ENCODE results near the gene STK39.
"Not testable (repeated sequence)": the region's sequence is repeated elsewhere in the genome, so short reads cannot be mapped to it uniquely, and the experiment has no call there.

The STK39 gene

DNA sequence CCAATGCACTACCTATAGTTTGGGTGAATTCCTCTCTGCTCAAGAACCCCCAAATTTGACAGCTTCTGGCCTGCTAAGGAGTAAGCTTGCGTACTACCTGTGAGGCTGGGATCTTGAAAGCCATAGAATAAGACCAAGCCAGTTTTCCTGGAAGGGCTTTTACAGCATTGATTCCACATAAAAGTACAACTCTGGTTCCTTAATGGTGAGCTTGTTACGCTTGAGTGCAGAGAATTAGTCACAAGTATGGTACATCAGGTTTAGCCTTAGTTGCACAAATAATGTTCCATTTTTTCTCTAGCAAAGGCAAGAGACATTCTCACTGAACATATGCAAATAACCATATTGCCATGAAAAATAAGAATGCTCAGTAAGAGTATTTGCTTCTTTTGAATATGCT is 39.1 kb upstream of the STK39 start:
- no peak overlapping the region for H3K4me3 ChIP-seq (ENCODE audit: low read depth, low read length)
- CTCF ChIA-PET, result interaction anchor here (0.5 kb wide), 1 partner anchor 152 kb away, joined by 3 read pairs; no protein-coding TSS in a partner anchor
- no peak for DNase-seq (ENCODE audit: low read depth, low spot score)
- POLR2A ChIA-PET, result no interaction called here
- TF ChIP-seq, protein P1, sequence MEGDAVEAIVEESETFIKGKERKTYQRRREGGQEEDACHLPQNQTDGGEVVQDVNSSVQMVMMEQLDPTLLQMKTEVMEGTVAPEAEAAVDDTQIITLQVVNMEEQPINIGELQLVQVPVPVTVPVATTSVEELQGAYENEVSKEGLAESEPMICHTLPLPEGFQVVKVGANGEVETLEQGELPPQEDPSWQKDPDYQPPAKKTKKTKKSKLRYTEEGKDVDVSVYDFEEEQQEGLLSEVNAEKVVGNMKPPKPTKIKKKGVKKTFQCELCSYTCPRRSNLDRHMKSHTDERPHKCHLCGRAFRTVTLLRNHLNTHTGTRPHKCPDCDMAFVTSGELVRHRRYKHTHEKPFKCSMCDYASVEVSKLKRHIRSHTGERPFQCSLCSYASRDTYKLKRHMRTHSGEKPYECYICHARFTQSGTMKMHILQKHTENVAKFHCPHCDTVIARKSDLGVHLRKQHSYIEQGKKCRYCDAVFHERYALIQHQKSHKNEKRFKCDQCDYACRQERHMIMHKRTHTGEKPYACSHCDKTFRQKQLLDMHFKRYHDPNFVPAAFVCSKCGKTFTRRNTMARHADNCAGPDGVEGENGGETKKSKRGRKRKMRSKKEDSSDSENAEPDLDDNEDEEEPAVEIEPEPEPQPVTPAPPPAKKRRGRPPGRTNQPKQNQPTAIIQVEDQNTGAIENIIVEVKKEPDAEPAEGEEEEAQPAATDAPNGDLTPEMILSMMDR (IDR thresholded peaks at IDR 0.05; ENCODE audit: insufficient read depth, low read length, missing control alignments), result no peak

DNA sequence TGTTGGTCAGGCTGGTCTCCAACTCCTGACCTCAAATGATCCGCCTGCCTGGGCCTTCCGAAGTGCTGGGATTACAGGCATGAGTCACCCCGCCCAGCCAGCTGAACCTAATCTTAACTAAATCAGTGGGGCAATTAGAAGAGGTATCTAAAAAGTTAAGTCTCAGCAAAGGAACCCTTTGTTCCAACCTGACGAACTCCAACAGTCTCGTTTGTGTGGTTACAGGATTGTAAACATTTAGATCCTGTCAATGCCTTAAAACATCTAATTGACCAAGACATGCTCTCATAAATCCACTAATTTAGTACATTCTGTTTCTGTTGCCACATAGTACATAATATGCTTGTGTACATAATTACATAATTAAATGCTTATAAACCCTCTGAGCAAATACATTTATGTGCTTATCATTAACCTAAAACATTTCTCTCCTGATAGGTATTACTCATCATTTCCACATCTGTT is 31.1 kb upstream of the STK39 start:
- DNase-seq (ENCODE audit: low read depth, low spot score), result no peak
- H3K4me3 ChIP-seq (ENCODE audit: low read depth, low read length), result no peak overlapping the region
- ChIA-PET CTCF (no interaction called here), POLR2A (no interaction called here)
- TF ChIP-seq, protein P1 (IDR thresholded peaks at IDR 0.05; ENCODE audit: insufficient read depth, low read length, missing control alignments), result no peak

DNA sequence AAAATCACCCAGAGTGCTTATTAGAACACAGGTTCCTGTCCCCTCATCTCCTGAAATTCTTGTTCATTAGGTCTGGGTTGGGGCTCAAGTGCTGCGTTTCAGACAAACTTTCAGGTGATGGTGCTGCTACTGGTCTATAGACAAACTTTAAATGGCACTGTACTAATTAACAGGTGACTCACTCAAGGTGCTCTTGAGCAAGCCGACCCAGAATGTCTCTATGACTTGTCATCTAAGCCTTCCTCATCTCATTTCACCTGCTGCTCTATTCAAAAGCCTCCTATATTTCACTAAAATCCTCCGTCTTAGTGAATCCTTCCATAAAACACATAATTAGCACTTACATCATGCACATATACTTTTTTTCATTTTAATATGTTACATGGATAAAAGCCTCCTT is 29.9 kb upstream of the STK39 start:
- CTCF ChIA-PET, result no interaction called here
- TF ChIP-seq, protein P1 (IDR thresholded peaks at IDR 0.05; ENCODE audit: insufficient read depth, low read length, missing control alignments), result no peak
- no peak overlapping the region for H3K4me3 ChIP-seq (ENCODE audit: low read depth, low read length)
- no peak for DNase-seq (ENCODE audit: low read depth, low spot score)
- POLR2A ChIA-PET, result no interaction called here

GRCh38 chr2:168272225-168272624 is 24.8 kb upstream of the STK39 start:
- CTCF ChIA-PET, result interaction anchor here (1.0 kb wide), 1 partner anchor 75 kb away, joined by 3 read pairs; no protein-coding TSS in a partner anchor
- DNase-seq (ENCODE audit: low read depth, low spot score), result no peak
- TF ChIP-seq, protein P1 (IDR thresholded peaks at IDR 0.05; ENCODE audit: insufficient read depth, low read length, missing control alignments), result no peak
- POLR2A ChIA-PET, result no interaction called here
- no peak overlapping the region for H3K4me3 ChIP-seq (ENCODE audit: low read depth, low read length)

DNA sequence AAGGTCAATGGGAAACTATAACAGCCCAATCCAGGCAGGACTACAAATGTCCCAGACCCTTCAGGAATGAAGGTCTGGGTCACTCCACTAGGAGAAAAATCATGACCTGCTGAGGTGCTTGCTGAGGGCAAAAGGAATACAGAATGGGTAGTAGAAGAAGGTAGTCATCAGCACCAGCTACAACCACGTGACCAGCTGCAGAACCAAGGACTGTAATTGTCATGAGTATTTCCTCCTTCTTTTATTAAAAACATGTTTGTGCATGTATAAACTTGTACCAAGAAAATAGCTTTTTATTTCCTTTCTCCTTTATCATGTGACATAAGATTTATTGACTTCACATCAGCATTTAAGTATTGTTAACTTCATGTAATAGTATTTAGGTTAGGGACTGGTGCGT is 15.5 kb upstream of the STK39 start:
- POLR2A ChIA-PET; CTCF ChIA-PET; H3K4me3 ChIP-seq (ENCODE audit: low read depth, low read length); DNase-seq (ENCODE audit: low read depth, low spot score): not testable (repeated sequence)

GRCh38 chr2:168256448-168256847 is 9.1 kb upstream of the STK39 start:
- no peak for DNase-seq (ENCODE audit: low read depth, low spot score)
- ChIA-PET POLR2A (no interaction called here), CTCF (no interaction called here)
- H3K4me3 ChIP-seq (ENCODE audit: low read depth, low read length), result no peak overlapping the region
- TF ChIP-seq, protein P1 (IDR thresholded peaks at IDR 0.05; ENCODE audit: insufficient read depth, low read length, missing control alignments), result no peak

DNA sequence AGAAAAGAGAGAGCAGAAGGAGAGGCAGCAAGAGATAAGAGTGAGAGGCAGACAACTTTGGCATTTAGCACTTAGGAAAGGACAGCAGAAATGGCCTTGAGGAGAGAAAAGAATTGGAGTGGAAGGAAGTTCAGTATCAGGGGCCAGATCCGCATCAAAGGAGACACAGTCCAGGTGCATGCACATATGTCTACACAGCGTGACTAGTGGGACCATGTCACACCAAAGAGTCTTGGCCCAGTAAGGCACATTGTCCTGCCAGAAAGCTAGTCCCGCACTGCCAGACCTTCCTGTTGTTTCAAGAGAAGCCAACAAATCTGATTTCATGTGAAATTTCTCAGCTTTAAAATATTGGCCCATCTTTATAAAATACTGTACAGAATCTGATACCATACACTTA is 8.5 kb upstream of the STK39 start:
- no peak overlapping the region for H3K4me3 ChIP-seq (ENCODE audit: low read depth, low read length)
- ChIA-PET CTCF (interaction anchor here (0.6 to 1.0 kb wide), 2 partner anchors 12 to 450 kb away, joined by 3 to 4 read pairs; no protein-coding TSS in a partner anchor), POLR2A (no interaction called here)

More for the DNA sequence above, 8.5 kb upstream of the STK39 start:
- DNase-seq (ENCODE audit: low read depth, low spot score), result no peak
- TF ChIP-seq, protein P1 (IDR thresholded peaks at IDR 0.05; ENCODE audit: insufficient read depth, low read length, missing control alignments), result no peak
